Activated T-helper 1 cell treated with anti-CD3 and anti-CD28 coated beads, Interleukin-12 subunit alpha, Interleukin-12 subunit beta, Interleukin-2, Interleukin-4 antibody, amounts not matched to agents 30 ng/mL and 10 ng/mL and 1 ng/mL, durations not matched to agents 14 hours and 24 hours and 36 hours (primary cell): ENCODE results near the gene ACP4. TPM values are rescaled to one million over a fixed set of nuclear protein-coding genes. Genes with fewer than 3 reads are reported as not detected.
"Not testable (repeated sequence)": the region's sequence is repeated elsewhere in the genome, so short reads cannot be mapped to it uniquely, and the experiment has no call there.

ENCODE experiments used
- DNase-seq: peaks from one replicate; pipeline ENCODE4 v3.0.0; 2021; ENCODE audit warnings: low spot score
- H3K27ac Mint-ChIP-seq: one replicate; pipeline ENCODE4 v1.8.0; 2021; ENCODE audit warnings: mild to moderate bottlenecking, mixed read lengths
- H3K27me3 Mint-ChIP-seq: one replicate; pipeline ENCODE4 v1.8.0; 2022; ENCODE audit warnings: mild to moderate bottlenecking, moderate library complexity, mixed read lengths; ENCODE audit not compliant: insufficient read depth
- H3K36me3 Mint-ChIP-seq: one replicate; pipeline ENCODE4 v1.8.0; 2021; ENCODE audit warnings: low read depth, mixed read lengths
- H3K4me1 Mint-ChIP-seq: one replicate; pipeline ENCODE4 v1.8.0; 2021; ENCODE audit warnings: low read depth, mixed read lengths
- H3K4me3 Mint-ChIP-seq: one replicate; pipeline ENCODE4 v1.8.0; 2021; ENCODE audit warnings: mild to moderate bottlenecking, moderate library complexity, mixed read lengths
- H3K9me3 Mint-ChIP-seq: one replicate; pipeline ENCODE4 v1.8.0; 2021; ENCODE audit warnings: mixed read lengths
- intact Hi-C: fragments of 100-400 bp; cut with micrococcal nuclease; formaldehyde crosslinking; loops from one replicate; pipeline ENCODE4 v1.15.1; 2024
- total RNA-seq: library from RNA; stranded (reverse); gene quantifications from 2 replicates; pipeline ENCODE4 v1.2.3, GENCODE V29; 2022

Gene ACP4, protein sequence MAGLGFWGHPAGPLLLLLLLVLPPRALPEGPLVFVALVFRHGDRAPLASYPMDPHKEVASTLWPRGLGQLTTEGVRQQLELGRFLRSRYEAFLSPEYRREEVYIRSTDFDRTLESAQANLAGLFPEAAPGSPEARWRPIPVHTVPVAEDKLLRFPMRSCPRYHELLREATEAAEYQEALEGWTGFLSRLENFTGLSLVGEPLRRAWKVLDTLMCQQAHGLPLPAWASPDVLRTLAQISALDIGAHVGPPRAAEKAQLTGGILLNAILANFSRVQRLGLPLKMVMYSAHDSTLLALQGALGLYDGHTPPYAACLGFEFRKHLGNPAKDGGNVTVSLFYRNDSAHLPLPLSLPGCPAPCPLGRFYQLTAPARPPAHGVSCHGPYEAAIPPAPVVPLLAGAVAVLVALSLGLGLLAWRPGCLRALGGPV
- not detected in 2 replicates for total RNA-seq

DNA sequence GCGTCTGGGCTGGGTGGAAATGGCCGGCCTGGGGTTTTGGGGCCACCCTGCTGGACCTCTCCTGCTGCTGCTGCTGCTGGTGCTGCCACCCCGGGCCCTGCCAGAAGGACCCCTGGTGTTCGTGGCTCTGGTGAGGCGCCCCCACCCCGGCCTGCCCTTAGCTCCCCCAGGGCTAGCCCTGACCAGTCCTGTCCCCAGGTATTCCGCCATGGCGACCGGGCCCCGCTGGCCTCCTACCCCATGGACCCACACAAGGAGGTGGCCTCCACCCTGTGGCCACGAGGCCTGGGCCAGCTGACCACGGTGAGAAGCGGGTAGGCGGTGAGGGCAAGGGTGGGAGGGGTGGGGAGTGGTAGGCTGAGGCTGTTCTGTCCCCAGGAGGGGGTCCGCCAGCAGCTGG, at the start of gene ACP4:
TSS of gene ACP4 (plus strand) at position 20 of the 400 bp plus-strand sequence. CDS start at position 20, 0 bp downstream.
- no peak within 1 kb of the TSS for H3K4me3 Mint-ChIP-seq
- no peaks in the 10 kb centered on the region for H3K36me3 Mint-ChIP-seq
- no peaks in the 10 kb centered on the region for H3K4me1 Mint-ChIP-seq
- no peaks in the 10 kb centered on the region for H3K9me3 Mint-ChIP-seq
- DNase-seq = no peak
- intact Hi-C loops = no loop called here
- H3K27me3 Mint-ChIP-seq = no peaks in the 10 kb centered on the region
- H3K27ac Mint-ChIP-seq = no peak within 1 kb of the TSS

DNA sequence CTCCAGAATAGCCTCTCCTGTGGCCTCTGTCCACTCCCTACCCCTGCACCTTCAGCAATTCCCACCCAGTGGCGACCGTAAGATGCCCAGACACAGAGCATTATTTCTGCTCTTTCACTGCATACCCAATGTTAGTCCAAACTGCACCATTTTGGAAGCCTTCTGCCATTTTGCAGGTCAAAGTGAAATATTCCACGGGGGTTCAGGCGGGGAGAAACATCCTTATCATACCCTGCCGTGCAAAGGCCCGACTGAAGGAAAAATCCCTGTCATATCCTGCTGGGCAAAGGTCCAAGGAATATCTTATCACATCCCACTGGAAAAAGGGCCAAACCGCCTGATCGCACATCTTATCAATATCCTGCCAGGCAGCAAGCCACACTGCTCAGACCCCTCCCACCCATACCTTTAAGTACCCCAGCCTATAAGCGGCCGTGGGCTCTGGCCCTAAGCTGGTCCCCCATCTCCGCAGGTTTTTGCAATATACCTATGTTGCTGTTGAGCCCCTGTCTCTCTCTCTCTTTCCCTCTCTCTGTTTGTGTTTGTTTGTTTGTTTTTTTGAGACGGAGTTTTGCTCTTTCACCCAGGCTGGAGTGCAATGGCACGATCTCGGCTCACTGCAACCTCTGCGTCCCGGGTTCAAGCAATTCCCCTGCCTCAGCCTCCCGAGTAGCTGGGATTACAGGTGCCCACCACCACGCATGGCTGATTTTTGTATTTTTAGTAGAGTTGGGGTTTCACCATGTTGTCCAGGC, 48.9 kb upstream of the ACP4 start:
- H3K4me1 Mint-ChIP-seq = no peaks in the 10 kb centered on the region
- intact Hi-C loops = no loop called here
- peaks cover 10% of the 10 kb centered on the region for H3K27me3 Mint-ChIP-seq
- DNase-seq = no peak
- no peaks in the 10 kb centered on the region for H3K36me3 Mint-ChIP-seq
- H3K9me3 Mint-ChIP-seq = no peaks in the 10 kb centered on the region
- H3K4me3 Mint-ChIP-seq = no peak overlapping the region
- no peak overlapping the region for H3K27ac Mint-ChIP-seq

DNA sequence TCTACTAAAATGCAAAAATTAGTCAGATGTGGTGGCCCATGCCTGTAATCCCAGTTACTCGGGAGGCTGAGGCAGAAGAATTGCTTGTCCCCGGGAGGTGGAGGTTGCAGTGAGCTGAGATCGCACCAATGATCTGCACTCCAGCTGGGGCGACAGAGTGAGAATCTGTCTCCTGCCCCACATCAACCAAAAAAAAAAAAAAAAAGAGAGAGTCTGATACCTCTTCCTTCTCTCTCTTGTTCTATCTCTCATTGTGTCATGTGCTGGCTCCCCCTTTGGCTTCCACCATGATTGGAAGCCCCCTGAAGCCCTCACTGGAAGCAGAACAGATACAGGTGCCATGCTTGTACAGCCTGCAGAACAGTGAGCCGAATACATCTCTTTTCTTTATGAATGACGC, 46.7 kb upstream of the ACP4 start:
- Mint-ChIP-seq H3K9me3 (no peaks in the 10 kb centered on the region), H3K4me1 (no peaks in the 10 kb centered on the region), H3K27me3 (peaks cover 8% of the 10 kb centered on the region), H3K36me3 (no peaks in the 10 kb centered on the region), H3K27ac (no peak overlapping the region), H3K4me3 (no peak overlapping the region)
- DNase-seq = no peak
- intact Hi-C loops = no loop called here

DNA sequence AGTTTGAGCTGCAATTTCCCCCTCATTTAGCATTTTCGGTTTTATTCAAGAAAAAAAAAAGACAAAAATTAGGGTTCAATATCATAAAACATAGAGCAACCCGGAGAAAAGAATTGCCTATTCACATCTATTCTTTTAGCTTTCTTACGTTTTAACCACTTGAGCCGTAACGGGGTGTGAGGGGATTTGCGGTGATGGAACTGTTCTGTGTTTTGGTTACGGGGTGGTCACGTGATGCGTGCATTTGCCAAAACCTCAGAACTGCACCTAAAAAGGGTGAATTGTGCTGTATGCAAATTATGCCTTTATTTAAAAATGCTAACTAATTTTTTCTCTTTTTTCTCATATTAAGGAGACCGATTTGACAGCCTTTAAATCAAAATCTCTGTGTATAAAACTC, 45.0 kb upstream of the ACP4 start:
- Mint-ChIP-seq H3K27me3 (peaks cover 4% of the 10 kb centered on the region), H3K36me3 (no peaks in the 10 kb centered on the region), H3K27ac (no peak overlapping the region), H3K4me3 (no peak overlapping the region), H3K9me3 (no peaks in the 10 kb centered on the region), H3K4me1 (no peaks in the 10 kb centered on the region)
- DNase-seq = no peak
- intact Hi-C loops = no loop called here

DNA sequence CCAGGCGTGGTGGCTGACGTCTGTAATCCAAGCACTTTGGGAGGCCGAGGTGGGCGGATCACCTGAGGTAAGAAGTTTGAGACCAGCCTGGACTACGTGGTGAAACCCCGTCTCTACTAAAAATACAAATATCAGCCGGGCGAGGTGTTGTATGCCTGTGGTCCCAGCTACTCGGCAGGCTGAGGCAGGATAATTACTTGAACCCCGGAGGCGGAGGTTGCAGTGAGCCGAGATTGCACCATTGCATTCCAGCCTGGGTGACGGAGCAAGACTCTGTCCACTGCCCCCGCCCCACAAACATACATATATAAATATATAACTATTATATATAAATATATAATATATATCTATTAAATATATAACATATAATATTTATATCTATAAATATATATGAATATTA, 43.1 kb upstream of the ACP4 start:
- H3K27me3 Mint-ChIP-seq, H3K9me3 Mint-ChIP-seq, H3K36me3 Mint-ChIP-seq, H3K27ac Mint-ChIP-seq, H3K4me1 Mint-ChIP-seq, H3K4me3 Mint-ChIP-seq, intact Hi-C loops, DNase-seq: not testable (repeated sequence)

DNA sequence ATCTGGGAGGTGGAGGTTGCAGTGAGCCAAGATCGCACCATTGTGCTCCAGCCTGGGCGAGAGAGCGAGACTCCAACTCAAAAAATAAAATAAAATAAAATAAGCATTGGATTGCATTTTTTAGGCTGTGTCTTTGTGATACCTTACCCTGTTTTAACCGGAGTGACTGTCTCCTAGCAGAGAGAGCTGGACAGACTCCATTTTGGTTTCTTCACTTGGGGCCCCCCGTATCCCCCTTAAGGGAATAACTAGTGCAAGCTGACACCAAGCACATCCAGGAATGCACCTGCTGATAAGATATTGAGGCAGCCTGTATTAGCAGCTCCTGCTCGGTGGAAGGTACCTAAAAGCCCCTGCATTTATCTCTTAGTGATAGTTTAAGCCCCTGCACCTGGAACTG, 40.7 kb upstream of the ACP4 start:
- Mint-ChIP-seq H3K4me1 (no peaks in the 10 kb centered on the region), H3K27ac (no peak overlapping the region), H3K9me3 (no peaks in the 10 kb centered on the region), H3K36me3 (no peaks in the 10 kb centered on the region), H3K4me3 (no peak overlapping the region), H3K27me3 (no peaks in the 10 kb centered on the region)
- no peak for DNase-seq
- intact Hi-C loops = no loop called here

DNA sequence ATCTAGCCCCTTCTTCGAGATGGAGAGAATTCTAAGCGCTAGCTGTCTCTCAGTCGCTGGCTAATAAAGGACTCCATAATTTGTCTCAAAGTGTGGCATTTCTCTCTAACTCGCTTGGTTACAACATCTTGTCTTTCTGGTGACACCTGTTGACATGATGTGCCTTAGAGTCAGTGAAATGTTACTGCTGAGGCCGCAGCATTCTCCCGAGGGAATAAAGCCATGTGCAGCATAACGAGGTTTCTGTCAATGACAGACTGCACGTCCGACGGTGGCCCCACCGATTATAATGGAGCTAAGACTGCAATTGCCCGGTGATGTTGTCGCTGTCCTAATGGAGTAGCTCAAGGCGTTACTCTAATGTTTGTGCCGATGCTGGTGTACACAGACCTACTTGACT, 40.2 kb upstream of the ACP4 start:
- H3K4me3 Mint-ChIP-seq = no peak overlapping the region
- H3K4me1 Mint-ChIP-seq = no peaks in the 10 kb centered on the region
- no peak overlapping the region for H3K27ac Mint-ChIP-seq
- H3K27me3 Mint-ChIP-seq = no peaks in the 10 kb centered on the region
- no peak for DNase-seq
- no peaks in the 10 kb centered on the region for H3K9me3 Mint-ChIP-seq
- intact Hi-C loops = no loop called here
- H3K36me3 Mint-ChIP-seq = no peaks in the 10 kb centered on the region

DNA sequence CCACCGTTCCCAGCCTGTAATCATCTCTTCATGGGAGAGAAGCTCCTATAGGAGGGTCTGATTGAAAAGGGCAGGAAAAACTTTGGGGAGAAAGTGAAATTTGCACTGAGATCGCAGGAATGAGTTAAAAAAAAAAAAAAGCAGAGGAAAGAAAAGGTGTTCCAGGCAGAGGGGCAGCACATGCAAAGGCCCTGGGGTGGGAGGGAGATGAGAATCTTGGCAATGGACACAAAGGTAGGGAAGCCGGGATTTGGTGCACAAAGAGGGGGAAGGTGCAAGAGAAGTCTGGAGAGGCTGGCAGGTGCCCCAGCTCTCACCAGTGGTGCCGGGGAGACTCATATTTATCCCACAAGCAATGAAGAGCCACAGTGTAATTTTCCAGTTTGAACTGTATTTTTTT, 36.3 kb upstream of the ACP4 start:
- no peak for DNase-seq
- Mint-ChIP-seq H3K4me1 (no peaks in the 10 kb centered on the region), H3K4me3 (no peak overlapping the region), H3K27ac (no peak overlapping the region), H3K9me3 (no peaks in the 10 kb centered on the region), H3K36me3 (no peaks in the 10 kb centered on the region), H3K27me3 (no peaks in the 10 kb centered on the region)
- intact Hi-C loops = no loop called here

DNA sequence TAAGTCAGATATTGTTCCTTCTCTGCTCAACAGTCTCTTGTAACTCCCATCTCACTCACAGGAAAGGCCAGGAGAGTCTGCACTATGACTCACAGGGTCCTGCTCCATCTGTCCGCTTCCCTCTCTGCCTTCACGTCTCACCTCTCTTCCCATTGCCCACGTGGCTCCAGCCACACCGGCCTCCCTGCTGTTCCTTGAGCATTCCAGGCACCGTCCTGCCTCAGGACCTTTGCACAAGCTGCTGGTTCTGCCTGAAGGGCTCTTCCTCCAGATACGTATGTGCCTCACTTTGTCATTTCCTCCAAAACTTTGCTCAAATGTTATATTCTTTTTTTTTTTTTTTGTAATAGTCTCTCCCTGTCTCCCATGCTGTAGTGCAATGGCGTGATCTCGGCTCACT, 34.0 kb upstream of the ACP4 start:
- H3K9me3 Mint-ChIP-seq, intact Hi-C loops, H3K27ac Mint-ChIP-seq, H3K27me3 Mint-ChIP-seq, H3K36me3 Mint-ChIP-seq, H3K4me1 Mint-ChIP-seq, H3K4me3 Mint-ChIP-seq, DNase-seq: not testable (repeated sequence)

DNA sequence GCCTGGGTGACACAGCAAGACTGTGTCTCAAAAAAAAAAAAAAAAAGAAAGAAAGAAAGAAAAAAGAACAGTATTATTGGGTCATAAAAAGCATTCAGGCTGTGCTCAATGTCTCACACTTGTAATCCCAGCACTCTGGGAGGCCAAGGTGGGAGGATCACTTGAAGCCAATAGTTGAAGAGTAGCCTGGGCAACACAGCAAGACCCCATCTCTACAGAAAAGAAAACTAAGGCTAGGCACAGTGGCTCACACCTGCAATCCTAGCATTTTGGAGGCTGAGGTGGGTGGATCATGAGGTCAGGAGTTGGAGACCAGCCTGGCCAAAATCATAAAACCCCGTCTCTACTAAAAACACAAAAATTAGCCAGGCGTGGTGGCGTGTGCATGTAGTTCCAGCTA, 32.6 kb upstream of the ACP4 start:
- H3K4me1 Mint-ChIP-seq, DNase-seq, H3K27me3 Mint-ChIP-seq, H3K27ac Mint-ChIP-seq, intact Hi-C loops, H3K4me3 Mint-ChIP-seq, H3K9me3 Mint-ChIP-seq, H3K36me3 Mint-ChIP-seq: not testable (repeated sequence)

DNA sequence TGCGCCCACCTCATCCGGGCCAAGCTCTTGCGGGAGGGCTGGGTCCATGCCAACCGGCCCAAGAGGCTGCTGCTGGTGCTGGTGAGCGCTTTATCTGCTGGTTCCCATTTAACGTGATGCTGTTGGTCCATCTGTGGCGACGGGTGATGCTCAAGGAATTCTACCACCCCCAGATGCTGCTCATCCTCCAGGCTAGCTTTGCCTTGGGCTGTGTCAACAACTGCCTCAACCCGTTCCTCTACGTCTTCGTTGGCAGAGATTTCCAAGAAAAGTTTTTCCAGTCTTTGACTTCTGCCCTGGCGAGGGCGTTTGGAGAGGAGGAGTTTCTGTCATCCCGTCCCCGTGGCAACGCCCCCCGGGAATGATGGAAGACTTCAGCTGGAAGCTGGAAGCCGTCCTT, 31.1 kb upstream of the ACP4 start:
- H3K4me1 Mint-ChIP-seq, intact Hi-C loops, H3K9me3 Mint-ChIP-seq, H3K4me3 Mint-ChIP-seq, H3K36me3 Mint-ChIP-seq, H3K27me3 Mint-ChIP-seq, DNase-seq, H3K27ac Mint-ChIP-seq: not testable (repeated sequence)

DNA sequence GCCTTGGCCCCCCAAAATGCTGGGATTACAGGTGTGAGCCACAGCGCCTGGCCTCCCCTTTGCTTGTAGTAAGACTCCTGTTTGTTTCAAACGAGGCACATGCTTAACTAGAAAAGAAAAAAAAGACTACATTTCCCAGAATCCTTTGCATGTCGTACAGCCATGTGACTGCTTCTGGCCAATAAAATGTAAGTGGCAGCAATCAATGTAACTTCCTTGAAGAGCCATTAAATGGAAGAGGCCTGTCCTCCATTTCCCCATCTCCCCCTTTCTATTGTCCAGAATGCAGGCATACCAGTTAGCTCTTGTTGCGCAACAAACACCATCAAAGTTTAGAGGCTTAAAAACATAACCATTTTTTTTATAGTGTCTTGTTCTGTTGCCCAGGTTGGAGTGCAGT, 30.3 kb upstream of the ACP4 start:
- Mint-ChIP-seq H3K4me1 (no peaks in the 10 kb centered on the region), H3K27ac (no peak overlapping the region), H3K36me3 (no peaks in the 10 kb centered on the region), H3K9me3 (no peaks in the 10 kb centered on the region), H3K4me3 (no peak overlapping the region), H3K27me3 (no peaks in the 10 kb centered on the region)
- intact Hi-C loops = no loop called here
- no peak for DNase-seq

DNA sequence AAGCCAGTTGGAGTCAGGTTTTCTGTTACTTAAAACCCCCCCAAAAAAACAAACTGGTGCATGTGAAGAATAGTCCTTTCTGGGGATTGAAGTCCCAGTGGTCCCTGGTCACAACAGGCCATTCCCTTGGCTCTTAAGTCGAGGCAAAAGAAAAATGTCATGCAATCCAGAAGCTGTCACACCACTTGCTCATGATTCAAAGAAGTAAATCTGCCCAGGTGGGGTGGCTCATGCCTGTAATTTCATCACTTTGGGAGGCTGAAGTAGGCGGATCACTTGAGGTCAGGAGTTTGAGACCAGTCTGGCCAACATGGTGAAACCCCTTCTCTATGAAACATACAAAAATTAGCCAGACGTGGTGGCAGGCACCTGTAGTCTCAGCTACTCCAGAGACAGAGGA, 28.7 kb upstream of the ACP4 start:
- H3K4me1 Mint-ChIP-seq, H3K27me3 Mint-ChIP-seq, H3K27ac Mint-ChIP-seq, intact Hi-C loops, H3K9me3 Mint-ChIP-seq, DNase-seq, H3K4me3 Mint-ChIP-seq, H3K36me3 Mint-ChIP-seq: not testable (repeated sequence)
